ENCODE data around the gene PI16. TPM values are rescaled to one million over a fixed set of nuclear protein-coding genes. Genes with fewer than 3 reads are reported as not detected.

Gene PI16
- polyA plus RNA-seq, 1 donor (not counting 4 experiments of a cell fraction or from before 2014, with no cell fraction given) = not detected

DNA sequence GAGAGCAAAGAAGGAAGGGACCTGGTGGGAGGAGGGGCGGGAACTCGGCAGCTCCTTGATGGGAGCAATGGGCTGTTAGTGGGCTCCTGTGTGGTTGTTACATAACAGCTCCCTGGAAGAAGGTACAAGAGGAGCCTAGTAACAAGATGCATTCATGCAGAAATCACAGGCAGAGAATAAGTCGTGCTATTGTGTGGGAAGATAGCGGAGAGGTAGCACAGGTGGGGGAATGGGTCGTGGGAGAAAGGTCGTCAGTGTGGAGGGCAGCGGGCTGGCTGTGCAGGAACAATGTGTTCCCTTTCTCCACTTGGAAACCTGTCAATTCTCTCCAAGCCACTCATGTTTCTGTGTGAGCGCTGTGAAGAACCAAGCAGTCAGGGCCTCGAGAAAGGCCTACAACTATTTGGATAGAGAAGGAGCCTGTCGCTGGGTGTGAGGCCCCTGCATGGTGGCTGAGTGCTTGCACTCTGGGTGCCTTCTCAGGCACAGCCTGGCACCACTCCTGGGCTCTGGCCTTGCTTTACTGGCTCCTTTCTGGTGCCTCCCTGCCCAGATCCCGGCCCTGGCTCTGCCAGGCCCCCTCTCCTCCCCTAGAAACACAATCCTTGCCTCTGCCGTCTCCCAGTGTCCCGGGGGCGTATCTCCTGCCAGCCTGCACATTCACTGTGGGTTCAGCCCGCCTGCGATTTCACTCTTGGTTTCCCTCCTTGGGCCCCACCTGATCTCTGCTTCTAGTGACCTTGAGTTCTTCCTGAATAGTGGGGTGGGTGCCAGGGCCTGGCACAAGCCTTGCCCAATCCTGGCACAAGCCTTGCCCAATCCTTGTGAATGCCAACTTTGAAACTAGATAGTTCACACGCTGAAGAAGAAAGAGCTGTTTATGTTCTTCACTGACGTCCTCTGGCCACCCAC lies 43.5 kb downstream of the PI16 start:
- dilution Hi-C loops (cut with MboI; ENCODE audit: extremely low pct_ligation_motif_present, low sequenced_read_pairs) = no loop called here
- FAIRE-seq = no peak

DNA sequence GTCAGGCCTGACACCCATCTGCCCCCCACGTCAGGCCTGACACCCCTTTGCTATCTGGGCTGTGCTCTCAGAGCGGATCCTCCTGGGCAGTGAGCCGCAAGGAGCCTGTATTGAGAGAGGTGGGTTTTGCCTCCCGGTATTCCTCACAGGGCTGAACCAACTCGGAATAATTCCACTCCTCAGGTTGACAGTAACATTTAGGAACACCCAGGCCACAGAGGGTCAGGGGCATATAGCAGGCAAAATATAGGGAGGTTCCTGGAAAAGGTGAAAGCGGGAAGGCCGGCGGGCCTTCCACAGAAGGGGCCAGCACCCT lies 44.1 kb downstream of the PI16 start:
- no peak for FAIRE-seq
- dilution Hi-C loops (cut with MboI; ENCODE audit: extremely low pct_ligation_motif_present, low sequenced_read_pairs) = no loop called here

More for the DNA sequence above, 43.5 kb downstream of the PI16 start:
- no peak for TF ChIP-seq EZH2 (IDR thresholded peaks at IDR 0.05; ENCODE audit: low read length)
- TF ChIP-seq, protein P1, sequence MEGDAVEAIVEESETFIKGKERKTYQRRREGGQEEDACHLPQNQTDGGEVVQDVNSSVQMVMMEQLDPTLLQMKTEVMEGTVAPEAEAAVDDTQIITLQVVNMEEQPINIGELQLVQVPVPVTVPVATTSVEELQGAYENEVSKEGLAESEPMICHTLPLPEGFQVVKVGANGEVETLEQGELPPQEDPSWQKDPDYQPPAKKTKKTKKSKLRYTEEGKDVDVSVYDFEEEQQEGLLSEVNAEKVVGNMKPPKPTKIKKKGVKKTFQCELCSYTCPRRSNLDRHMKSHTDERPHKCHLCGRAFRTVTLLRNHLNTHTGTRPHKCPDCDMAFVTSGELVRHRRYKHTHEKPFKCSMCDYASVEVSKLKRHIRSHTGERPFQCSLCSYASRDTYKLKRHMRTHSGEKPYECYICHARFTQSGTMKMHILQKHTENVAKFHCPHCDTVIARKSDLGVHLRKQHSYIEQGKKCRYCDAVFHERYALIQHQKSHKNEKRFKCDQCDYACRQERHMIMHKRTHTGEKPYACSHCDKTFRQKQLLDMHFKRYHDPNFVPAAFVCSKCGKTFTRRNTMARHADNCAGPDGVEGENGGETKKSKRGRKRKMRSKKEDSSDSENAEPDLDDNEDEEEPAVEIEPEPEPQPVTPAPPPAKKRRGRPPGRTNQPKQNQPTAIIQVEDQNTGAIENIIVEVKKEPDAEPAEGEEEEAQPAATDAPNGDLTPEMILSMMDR (optimal IDR thresholded peaks at IDR 0.05 in 1 of 3, IDR thresholded peaks at IDR 0.05 in 1 of 3, conservative IDR thresholded peaks at IDR 0.05 in 1 of 3; ENCODE audit: extremely low read depth in 1 of 3, insufficient read depth in 2 of 3, low read length in 3 of 3) = no peak
- H3K79me2 ChIP-seq (ENCODE audit: control insufficient read depth, insufficient read depth, low read length) = no peaks in the 10 kb centered on the region
- no peaks in the 10 kb centered on the region for H4K20me1 ChIP-seq (ENCODE audit: control insufficient read depth, extremely low read depth, insufficient read depth, low read length)
- H2AFZ ChIP-seq (ENCODE audit: control insufficient read depth, low read length) = no peak overlapping the region
- H3K27ac ChIP-seq (ENCODE audit: control insufficient read depth, insufficient read depth, low read length) = no peak overlapping the region
- DNase-seq (ENCODE audit: low read depth, low spot score) = no peak
- H3K9me1 ChIP-seq (ENCODE audit: control insufficient read depth, extremely low read depth, insufficient read depth, low read length) = no peaks in the 10 kb centered on the region
- peaks cover 17% of the 10 kb centered on the region for H3K27me3 ChIP-seq (ENCODE audit: control insufficient read depth, extremely low read depth, insufficient read depth, low read length)
- H3K36me3 ChIP-seq (ENCODE audit: control insufficient read depth in 2 of 2, extremely low read depth in 1 of 2, insufficient read depth in 2 of 2, low read length in 2 of 2) = no peaks in the 10 kb centered on the region
- H3K4me2 ChIP-seq (ENCODE audit: control insufficient read depth, extremely low read depth, insufficient read depth, low read depth, low read length) = no peak overlapping the region
- no peaks in the 10 kb centered on the region for H3K9me3 ChIP-seq (ENCODE audit: control insufficient read depth, low read depth, low read length)
- H3K9ac ChIP-seq (ENCODE audit: control insufficient read depth, extremely low read depth, insufficient read depth, low read length) = no peak overlapping the region
- no peaks in the 10 kb centered on the region for H3K4me1 ChIP-seq (ENCODE audit: control insufficient read depth, extremely low read depth, insufficient read depth, low read length)
- no peak overlapping the region for H3K4me3 ChIP-seq (ENCODE audit: control insufficient read depth in 2 of 3, extremely low read depth in 1 of 3, insufficient read depth in 2 of 3, low read depth in 1 of 3, low read length in 3 of 3)

More for the DNA sequence above, 44.1 kb downstream of the PI16 start:
- Histone ChIP-seq H3K36me3 (ENCODE audit: control insufficient read depth in 2 of 2, extremely low read depth in 1 of 2, insufficient read depth in 2 of 2, low read length in 2 of 2) (no peaks in the 10 kb centered on the region), H3K4me3 (ENCODE audit: control insufficient read depth in 2 of 3, extremely low read depth in 1 of 3, insufficient read depth in 2 of 3, low read depth in 1 of 3, low read length in 3 of 3) (no peak overlapping the region), H3K79me2 (ENCODE audit: control insufficient read depth, insufficient read depth, low read length) (no peaks in the 10 kb centered on the region), H4K20me1 (ENCODE audit: control insufficient read depth, extremely low read depth, insufficient read depth, low read length) (no peaks in the 10 kb centered on the region), H3K9me1 (ENCODE audit: control insufficient read depth, extremely low read depth, insufficient read depth, low read length) (no peaks in the 10 kb centered on the region), H3K4me1 (ENCODE audit: control insufficient read depth, extremely low read depth, insufficient read depth, low read length) (no peaks in the 10 kb centered on the region), H3K27me3 (ENCODE audit: control insufficient read depth, extremely low read depth, insufficient read depth, low read length) (peaks cover 17% of the 10 kb centered on the region), H3K4me2 (ENCODE audit: control insufficient read depth, extremely low read depth, insufficient read depth, low read depth, low read length) (no peak overlapping the region), H3K27ac (ENCODE audit: control insufficient read depth, insufficient read depth, low read length) (no peak overlapping the region), H3K9me3 (ENCODE audit: control insufficient read depth, low read depth, low read length) (no peaks in the 10 kb centered on the region), H2AFZ (ENCODE audit: control insufficient read depth, low read length) (no peak overlapping the region), H3K9ac (ENCODE audit: control insufficient read depth, extremely low read depth, insufficient read depth, low read length) (no peak overlapping the region)
- no peak for DNase-seq (ENCODE audit: low read depth, low spot score)
- no peak for TF ChIP-seq EZH2 (IDR thresholded peaks at IDR 0.05; ENCODE audit: low read length)
- TF ChIP-seq, protein P1 (optimal IDR thresholded peaks at IDR 0.05 in 1 of 3, IDR thresholded peaks at IDR 0.05 in 1 of 3, conservative IDR thresholded peaks at IDR 0.05 in 1 of 3; ENCODE audit: extremely low read depth in 1 of 3, insufficient read depth in 2 of 3, low read length in 3 of 3) = no peak

Measured in keratinocyte (primary cell).